Skin of body (tissue), 2 donors: ENCODE results near the gene PYY. TPM values are rescaled to one million over a fixed set of nuclear protein-coding genes. Genes with fewer than 3 reads are reported as not detected.
"Not testable (repeated sequence)": the region's sequence is repeated elsewhere in the genome, so short reads cannot be mapped to it uniquely, and the experiment has no call there.

Experiments
- DNase-seq: peaks from one replicate; lab custom pipeline; 2025; lab: John Stamatoyannopoulos, UW
- total RNA-seq: library from RNA; depleted of rRNA; stranded (reverse); fragments of >200 nt; gene quantifications from one replicate; pipeline ENCODE4 v1.2.3, GENCODE V29; 2014

Gene PYY
- total RNA-seq, 1 donor from 2014 or later: not detected

DNA sequence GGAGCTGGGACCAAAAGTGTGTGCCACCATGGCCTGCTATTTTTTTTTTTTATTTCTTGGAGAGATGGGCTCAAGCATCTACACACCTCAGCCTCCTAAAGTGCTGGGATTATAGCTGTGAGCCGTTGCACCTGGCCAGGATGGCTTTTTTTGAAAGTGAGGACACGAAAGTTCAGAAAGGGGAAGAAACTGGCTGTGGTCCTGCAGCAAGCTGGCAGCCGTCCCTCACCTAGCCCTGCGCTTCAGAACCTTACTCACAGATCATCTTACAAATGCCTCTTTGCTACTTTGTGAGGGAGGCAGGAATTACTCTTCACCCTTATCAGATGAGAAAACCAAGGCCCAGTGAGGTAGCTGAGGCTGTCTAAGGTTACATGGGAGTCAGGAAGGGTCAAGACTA, 7.0 kb downstream of the PYY start:
- no peak for DNase-seq

DNA sequence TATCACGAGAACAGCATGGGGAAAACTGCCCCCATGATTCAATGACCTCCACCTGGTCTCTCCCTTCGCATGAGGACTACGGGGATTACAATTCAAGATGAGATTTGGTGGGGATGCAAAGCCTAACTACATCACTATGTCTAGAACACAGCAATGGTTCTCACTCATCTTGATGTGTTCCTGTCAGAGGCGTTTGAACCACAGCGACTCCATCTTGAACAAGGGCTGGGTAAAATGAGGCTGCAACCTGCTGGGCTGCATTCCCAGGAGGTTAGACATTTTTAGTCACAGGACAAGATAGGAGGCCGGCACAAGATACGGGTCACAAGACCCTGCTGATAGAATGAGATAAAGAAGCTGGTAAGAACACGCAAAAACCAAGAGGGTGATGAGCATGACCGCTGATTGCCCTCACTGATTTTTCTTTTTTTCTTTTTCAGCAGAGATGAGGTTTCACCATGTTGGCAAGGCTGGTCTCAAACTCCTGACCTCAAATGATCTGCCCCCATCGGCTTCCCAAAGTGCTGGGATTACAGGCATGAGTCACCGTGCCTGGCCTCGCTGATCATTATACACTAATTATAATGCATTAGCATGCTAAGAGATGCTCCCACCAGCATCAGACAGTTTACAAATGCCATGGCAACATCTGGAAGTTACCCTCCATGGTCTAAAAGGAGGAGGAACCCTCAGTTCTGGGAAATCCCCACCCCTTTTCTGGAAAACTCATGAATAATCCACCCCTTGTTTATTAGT, 8.5 kb downstream of the PYY start:
- DNase-seq: no peak

DNA sequence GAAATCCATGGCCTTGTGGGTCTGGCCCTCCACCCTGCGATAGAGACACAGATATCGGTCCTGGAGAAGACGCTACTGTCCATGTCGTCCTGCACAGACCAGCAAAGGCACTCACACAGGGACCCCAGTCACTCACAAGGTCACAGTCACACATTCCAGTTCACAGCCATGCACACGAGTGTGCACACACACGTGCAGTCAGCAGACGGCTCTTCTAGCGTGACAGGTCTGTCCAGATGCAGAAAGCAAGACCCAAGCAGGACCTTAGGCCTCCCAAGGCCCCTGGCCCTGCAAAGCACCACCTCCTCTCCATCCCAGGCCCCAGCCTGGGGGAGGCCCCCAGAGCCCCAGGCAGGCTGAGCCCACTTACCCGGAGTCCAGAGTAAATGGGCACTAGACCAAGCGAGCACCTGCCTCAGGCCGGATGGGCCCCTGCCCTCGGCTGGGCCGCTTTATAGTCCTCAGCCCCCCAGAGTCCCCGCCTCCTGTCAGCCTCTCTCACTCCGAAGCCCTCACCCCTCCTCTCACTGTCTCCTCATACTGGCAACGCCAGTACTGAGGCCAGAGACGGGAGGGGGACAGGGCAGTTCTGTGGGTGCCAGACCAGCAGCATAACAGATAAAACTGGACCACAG, 11.6 kb downstream of the PYY start, which contains the start of gene PPY:
Gene PPY, minus strand, starts transcription at position 426 of the 635 bp plus-strand sequence. CDS start 822 bp downstream, outside the sequence.
- DNase-seq: no peak

DNA sequence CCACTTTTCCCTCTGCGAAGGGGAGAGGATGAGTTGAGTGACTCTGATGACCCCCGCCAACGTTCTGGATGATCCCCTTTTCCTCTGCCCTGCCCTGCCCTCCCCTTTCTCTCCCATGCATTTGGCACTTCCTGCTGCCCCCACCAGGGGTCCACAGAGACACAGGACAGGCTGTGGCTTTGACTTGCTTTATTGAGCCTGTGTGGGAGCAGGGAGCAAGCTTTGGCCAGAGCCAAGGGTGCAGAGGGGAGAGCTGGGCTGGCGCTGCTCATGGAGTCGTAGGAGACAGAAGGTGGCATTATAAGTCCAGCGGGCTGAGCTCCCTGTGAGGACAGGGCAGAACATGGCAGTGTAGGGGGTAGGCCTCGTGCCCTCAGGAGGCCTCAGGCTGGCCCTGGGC, 13.1 kb downstream of the PYY start:
- DNase-seq: no peak

DNA sequence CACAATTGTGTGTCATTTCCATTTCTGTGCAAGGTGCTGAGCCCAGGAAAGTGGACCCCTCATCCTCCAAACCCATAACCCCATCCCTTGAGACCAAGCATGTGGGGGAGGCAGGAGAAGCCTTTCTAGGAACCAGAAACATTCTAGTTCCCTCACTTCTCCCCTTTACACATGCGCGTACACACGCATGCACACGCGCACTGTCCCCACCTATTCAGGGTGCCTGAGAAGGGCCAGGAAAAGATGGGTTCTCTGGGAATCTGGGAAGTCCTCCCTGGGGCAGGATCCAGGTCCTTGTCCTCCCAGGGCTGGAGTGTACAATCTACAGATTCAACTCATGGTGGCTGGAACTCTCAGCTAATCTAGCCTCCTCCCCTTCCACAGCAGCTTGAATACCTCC, 13.9 kb downstream of the PYY start:
- no peak for DNase-seq

DNA sequence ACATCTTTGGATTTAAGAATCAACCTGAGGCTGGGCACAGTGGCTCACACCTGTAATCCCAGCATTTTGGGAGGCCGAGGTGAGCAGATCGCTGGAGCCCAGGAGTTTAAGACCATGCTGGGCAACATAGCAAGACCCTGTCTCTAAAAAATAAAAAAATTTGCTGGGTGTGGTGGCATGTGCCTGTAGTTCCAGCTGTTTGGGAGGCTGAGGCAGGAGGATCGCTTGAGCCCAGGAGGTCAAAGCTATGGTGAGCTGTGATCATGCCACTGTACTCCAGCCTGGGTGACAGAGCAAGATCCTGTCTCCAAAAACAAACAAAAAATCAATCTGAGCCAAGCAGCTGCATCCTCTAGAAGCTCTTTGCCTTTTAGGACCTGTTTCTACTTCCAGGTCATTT, 14.3 kb downstream of the PYY start:
- DNase-seq: not testable (repeated sequence)

DNA sequence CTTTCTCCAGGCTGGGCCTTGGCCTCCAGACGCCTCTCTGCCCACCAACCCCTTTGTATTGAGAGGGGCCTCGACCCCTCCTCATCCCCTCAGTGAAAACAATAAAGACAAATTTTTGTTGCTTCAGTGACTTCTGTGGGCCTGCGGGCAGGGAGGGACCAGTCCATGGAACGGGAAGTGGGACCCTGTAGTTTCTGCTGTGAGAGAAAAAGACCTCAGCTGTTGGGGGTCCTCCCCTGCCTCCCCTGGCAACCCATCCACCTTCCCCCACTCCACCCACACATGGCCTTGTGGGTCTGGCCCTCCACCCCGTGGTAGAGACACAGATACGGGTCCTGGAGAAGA, 14.9 kb downstream of the PYY start:
- DNase-seq: no peak

DNA sequence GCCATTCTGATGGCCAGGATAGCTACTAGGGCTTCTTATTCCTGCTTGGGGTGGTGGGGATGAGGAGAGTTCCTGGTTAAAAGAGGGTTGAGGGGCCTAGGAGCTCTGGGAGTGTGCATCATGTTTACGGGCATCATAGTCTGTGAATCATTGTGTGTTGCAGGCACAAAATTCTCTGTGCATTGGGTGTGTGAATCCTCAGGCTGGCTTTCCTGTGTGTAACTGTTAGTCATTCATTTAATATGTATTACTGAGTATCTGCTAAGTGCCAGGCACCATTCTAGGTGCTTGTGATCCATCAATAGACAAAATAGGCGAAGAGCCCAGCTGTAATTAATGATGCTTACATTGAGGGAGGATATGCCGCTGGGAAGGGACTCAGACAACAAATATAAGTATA, 17.3 kb downstream of the PYY start:
- DNase-seq: no peak

DNA sequence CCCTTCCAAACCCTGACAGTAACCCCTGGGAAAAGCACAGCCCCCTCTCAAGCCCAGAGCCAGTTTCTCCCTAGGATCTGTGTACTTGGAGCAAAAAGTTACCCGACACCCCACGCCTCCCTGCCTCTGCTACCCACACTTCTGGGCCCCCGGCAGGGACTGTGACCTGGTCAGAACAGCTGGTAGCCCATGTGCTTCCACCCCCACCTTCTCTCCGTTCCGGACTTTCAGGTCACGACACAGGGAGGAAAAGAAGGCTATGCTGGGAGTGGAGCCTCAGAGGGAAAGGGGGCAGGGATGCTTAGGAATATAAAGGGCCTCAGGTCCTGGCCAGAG, 17.8 kb downstream of the PYY start:
- DNase-seq: no peak

DNA sequence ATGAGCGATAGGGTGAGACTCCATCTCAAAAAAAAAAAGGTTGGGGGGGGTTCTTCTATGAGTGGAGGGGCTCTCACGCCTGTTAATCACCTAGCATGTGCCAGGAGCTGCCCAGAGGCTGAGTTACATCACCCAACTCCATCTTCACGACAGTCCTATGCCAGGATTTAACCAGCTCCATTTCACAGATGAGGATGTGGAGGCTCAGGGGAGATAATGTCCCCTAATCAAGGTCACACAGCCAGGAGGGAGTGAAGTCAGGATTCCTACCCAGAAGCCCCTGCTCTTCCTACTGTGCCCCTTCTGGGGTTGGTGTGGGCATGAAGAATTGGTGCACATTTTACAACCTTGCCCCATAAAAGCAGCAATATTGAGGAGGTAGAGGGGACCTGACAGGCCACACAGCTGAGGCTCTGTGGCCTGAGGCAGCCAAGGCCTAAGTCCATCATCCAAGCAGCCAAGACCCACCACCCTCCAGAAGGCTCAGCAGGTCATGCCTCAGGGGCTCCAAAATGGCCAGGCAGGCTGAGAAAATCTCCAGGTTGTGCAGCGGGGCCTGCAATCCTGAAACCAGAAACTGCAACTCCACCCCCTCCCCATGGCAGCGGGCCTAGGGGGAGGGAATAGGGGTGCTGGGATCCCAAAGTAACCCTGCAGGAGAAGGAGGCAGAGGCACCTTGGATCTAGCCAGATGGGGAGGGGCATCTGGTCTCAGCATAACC, 18.4 kb downstream of the PYY start:
- DNase-seq: no peak

DNA sequence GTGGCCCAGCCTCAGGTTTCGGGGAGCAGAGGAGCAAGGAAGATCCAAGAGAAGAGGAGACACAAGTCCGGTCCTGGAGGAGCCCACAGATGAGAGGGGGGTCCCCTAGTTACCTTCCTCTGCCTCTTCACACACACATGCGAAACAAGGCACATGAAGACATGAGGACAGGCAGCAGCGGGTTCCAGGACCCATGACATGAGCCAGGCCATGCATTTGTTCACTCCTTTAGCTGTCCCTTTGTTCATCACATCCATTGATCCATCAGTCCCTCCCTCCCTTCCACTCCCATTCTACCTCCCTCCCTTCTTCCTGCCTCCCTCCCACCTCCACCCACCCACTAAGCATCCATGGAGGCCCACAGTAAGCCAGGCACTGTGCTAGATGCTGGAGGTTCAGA, 20.8 kb downstream of the PYY start:
- no peak for DNase-seq

DNA sequence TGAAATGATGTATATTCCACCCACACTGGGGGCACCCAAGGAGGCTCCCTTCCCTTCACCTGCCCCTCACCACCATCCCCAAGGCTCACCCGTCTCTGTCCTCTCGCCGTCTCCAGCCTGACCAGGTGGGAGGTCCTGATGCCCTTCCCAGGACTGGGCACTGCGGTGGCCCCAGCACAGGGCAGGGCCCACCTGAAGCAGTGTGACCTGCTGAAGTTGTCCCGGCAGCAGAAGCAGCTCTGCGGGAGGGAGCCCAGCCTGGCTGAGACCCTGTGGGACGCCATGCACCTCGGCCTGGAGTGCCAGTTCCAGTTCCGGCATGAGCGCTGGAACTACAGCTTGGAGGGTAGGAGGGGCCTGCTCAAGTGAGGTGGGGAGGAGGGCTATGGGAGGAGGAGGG, 21.4 kb downstream of the PYY start:
- no peak for DNase-seq

DNA sequence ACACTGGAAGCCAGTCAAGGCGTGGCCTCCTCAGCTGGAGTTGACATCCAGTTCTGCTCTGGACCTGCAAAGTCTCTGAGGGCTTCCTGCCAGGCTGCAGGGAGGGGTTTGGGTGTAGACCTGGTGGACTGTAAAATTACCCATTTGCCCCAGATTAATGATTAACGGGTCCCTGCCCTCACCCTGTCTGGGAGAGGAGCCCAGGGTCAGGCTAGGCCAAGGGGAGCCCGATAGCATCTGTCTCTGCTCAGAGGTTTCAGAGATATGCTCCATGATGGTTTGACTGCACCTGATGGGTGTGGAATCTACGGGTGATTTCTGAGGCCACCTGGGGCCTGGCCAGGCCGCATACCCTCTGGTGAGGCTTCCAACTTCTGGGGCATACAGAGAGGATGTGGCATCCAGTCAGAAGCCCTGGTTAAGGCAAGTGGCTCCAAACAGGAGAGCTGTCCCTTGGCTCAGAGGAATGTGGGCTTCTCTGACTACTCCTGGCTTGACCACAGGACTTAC, 22.6 kb downstream of the PYY start:
- no peak for DNase-seq

DNA sequence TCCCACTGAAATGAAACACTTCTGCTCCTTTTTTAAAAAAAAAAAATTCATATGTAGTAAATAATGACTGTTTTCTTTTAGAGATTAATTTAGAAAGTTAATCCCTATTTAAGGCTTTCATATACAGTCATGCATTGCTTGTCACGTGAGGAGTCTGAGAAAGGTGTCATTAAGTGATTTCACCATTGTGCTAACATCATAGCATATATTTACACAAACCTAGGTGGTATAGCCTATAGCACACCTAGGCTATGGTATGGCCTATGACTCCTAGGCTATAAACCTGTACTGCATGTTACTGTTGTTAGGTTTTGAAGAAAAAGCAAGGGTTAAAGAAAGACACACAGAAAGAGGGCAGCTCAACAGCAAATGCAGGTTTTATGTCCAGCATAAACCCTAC, 25.1 kb downstream of the PYY start:
- DNase-seq: no peak

DNA sequence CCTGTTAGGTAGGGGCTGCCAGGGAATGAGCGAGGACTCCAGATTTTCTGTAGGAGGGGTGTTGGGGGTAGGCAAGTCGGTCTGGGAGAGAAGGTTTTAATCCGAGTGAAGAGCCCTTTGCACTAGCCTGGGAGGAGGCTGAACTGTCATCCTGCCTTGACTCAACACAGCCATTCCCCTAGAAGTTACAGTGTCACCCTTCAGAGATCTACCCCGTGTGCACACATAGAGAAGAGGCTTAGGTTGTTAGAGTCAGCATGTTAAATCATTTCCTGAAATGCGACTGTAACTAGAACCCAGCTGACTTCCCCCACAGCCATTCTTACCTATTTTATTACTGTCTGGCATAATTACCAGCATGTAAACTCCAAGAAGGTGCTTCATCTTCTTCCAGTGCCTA, 25.8 kb downstream of the PYY start:
- not testable (repeated sequence) for DNase-seq

DNA sequence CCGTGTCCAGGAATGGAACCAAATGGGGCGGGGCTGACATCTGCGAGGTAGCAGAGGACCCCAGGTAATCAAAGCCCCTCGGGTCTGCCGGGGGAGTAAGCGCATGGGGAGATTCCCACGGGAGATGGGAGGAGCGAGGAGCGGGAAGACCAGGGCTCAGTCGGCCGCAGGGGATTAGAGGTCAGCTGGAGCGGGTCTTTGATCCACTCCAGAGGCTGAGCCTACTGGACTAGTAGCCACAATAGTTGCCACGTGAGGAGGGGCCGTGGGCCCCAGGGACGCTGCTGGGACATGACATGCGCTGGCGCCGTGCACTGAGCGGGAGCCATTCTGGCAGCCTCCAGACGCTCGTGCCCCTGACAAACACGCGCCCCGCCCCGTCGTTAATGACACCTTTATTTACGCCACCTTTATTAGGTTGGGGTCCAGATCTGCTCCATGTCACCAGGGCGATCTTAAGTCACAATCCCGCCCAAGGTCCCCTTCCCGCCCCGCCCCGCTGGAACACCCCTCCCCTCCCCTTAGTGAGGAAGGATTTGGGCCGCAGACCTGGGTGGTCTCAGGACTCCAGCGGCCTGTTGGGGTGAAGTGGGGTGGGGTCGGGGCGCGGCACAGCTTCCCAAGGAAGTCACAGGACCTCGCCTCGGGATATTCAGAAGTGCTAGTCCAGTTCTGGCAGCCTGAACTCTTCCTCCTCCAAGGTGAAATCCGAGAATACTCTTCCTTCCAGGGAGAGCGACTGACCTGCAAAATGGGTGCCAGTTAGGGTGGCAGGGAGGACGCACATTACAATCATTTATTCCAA, 26.5 kb downstream of the PYY start:
- DNase-seq: no peak

DNA sequence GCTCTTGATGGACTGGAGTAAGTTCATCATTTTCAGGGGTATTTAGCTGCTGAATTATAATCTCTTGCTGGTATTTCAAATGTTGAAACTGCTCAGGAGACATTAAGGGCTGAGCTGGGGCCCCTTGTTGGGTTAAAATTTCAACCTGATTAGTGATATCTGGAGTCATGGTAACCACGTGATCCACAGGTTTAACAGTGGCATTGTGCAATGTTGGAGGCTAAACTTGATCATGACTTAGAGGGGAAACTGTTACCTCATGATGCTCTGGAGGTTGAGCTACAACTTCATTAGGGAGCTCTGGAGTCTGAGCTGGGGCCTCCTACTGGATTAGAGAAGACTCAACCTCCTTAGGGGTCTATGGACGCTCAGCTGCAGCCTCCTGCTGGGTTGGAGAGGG, 29.2 kb downstream of the PYY start:
- no peak for DNase-seq

DNA sequence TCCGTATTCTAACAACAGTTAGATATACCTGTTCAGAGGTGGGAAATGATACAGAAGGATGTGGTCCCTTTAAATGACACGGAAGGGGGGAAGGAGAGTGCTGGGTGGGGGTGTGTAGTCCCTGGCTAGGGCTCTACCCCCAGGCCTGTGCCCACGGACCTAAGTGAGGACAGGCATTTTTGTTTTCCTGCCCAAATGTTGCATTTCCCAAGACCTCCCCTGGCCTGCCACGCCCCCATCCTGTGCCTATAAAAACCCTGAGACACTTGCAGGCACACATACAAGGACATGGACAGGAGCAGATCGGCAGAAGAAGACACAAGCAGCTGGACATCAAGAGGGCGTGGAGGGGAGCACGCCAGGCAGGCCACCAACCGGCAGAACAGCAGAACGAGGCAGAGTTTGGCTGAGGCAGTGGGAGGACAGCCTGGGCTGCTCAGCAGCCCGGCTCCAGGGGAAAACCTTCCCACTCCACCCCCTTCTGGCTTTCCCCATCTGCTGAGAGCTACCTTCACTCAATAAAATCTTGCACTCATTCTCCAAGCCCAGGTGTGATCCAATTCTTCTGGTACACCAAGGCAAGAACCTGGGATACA, 33.1 kb downstream of the PYY start:
- no peak for DNase-seq

DNA sequence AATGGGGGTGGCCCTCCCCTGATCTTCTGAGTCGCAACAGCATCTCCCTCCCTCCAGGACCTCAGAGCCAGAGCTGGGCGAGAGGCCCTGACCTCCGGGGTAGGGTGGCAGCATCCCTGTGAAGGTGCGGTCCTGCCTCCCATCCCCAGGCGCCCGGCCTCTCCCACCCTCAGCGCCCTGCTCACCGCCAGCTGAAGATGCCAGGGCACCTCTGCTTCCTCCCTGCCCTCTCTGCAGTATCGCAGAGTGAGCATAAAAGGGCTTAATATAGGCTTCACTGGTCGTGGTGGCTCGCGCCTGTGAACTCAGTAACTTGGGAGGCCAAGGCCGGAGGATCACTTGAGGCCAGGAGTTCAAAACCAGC, 35.7 kb downstream of the PYY start:
- no peak for DNase-seq

DNA sequence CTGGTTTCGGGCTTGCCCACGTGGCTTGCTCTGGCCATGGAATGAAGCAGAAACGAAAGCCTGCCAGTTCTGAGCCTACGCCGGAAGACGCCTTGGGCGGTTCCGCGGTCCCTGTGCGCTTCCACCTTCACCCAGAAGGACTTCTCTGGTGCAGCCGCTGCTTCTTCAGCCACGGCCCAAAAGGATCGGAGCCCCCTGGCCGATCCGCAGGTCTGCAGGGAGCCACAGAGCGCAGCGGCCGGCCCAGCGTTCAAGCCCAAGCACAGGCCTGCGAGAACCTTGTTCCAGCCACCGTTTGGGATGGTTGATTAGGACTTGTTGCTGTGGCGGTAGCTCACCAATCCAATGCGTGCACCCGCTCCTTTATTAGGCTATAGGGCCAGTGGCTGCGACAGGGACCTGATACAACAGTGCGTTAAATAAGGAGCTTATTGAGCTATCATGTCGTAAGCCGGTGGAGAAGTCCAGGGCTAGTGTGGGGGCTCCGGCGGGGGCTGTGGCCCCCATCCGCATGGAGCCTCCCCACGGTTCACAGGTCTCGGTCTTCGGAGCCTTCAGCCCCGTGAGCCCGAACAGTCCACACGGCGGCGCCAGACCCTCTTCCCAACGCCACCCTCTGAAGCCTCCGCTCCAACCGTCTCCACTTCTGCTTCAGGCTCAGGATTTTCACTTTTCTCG, 36.3 kb downstream of the PYY start:
- DNase-seq: no peak

DNA sequence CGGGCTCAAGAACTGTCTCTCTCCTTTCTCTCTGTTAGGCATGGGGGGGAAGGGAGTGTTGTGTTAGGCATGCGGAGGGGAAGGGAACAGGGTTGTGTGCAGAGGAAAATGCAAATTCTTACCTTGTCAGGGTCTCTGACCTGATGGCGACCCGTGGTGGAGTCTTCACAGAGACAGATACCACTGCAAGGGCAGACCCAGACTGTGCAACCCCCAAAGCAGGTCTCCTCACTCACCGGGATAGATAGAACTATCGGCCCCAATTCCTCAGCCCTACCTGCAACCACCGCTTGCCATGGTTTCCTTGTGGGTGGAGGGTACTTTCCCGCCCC, 36.8 kb downstream of the PYY start:
- no peak for DNase-seq
